GM12873 (cell line): ENCODE measurements around the gene SKIL.

Source experiments
- TF ChIP-seq, protein P1 (sequence below): IDR thresholded peaks from 2 replicates; pipeline ENCODE4 v1.5.1; 2012; ENCODE audit warnings: low read depth, mild to moderate bottlenecking, moderate library complexity, low read length, control low read depth; ENCODE audit not compliant: insufficient read depth; ENCODE audit errors: missing control alignments

Gene SKIL, protein sequence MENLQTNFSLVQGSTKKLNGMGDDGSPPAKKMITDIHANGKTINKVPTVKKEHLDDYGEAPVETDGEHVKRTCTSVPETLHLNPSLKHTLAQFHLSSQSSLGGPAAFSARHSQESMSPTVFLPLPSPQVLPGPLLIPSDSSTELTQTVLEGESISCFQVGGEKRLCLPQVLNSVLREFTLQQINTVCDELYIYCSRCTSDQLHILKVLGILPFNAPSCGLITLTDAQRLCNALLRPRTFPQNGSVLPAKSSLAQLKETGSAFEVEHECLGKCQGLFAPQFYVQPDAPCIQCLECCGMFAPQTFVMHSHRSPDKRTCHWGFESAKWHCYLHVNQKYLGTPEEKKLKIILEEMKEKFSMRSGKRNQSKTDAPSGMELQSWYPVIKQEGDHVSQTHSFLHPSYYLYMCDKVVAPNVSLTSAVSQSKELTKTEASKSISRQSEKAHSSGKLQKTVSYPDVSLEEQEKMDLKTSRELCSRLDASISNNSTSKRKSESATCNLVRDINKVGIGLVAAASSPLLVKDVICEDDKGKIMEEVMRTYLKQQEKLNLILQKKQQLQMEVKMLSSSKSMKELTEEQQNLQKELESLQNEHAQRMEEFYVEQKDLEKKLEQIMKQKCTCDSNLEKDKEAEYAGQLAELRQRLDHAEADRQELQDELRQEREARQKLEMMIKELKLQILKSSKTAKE

DNA sequence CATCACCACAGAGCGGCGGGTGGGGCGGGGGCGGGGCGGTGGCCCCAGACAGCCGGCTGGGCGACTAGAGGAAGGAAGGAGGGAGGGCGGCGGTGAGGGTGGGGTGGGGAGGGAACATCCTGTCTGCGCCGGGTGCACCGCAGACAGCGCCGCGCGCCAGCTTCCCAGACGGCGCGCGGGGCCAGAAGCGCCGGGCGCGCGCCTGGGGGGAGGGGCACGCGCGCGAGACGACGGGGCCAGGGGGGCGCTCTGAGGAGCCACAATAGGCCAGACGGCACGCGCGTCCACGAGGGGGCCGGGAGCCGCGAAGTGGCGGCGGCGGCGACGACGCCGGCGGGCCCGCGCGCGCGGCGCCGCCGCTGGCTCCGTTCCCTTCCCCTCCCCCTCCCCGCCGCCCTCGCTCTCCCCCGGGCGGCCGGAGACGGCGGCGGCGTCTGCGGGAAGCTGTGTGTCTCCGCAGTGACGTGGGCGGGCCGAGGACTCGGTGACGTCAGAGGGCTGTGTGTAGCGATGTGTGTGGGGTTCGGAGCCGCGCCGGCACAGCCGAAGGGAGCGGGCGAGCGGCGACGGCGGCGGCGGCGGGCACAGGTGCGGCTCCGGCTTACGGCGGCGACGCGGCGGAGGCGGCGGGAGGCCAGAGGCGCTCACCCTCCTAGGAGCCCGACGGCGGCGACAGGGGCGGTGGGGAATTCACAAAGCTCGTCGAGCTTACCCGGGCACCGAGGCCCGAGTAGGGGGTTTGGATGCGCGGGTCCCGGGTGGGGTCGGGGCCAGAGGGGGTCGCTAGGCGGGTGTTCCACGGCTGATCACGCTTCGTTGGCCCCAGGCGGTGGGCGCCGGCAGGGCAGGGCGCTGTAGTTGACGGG lies at the start of gene SKIL:
Gene SKIL, plus strand, starts transcription at position 540 of the 866 bp plus-strand sequence. CDS start 2,617 bp downstream, outside the sequence.
- TF ChIP-seq, protein P1, sequence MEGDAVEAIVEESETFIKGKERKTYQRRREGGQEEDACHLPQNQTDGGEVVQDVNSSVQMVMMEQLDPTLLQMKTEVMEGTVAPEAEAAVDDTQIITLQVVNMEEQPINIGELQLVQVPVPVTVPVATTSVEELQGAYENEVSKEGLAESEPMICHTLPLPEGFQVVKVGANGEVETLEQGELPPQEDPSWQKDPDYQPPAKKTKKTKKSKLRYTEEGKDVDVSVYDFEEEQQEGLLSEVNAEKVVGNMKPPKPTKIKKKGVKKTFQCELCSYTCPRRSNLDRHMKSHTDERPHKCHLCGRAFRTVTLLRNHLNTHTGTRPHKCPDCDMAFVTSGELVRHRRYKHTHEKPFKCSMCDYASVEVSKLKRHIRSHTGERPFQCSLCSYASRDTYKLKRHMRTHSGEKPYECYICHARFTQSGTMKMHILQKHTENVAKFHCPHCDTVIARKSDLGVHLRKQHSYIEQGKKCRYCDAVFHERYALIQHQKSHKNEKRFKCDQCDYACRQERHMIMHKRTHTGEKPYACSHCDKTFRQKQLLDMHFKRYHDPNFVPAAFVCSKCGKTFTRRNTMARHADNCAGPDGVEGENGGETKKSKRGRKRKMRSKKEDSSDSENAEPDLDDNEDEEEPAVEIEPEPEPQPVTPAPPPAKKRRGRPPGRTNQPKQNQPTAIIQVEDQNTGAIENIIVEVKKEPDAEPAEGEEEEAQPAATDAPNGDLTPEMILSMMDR, result no peak

DNA sequence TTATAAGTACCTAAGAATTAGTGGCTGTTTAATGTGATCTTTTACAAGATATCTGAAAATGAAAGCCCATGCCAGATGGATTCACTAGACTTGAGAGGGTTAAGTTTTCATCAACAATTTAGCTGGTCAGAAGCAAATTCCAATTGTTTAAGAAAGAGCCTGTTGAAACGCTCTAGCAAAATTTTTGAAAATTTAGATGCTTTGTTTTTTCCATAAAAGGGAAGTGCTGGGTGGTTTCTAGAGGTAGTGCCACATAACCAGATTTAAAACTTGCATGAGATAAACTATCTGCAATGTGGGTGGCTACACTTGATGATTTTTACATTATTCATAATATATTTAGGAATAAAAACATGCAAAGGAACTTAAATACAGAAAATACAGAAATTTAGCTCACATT lies 48.5 kb upstream of the SKIL start:
- TF ChIP-seq, protein P1, result no peak

DNA sequence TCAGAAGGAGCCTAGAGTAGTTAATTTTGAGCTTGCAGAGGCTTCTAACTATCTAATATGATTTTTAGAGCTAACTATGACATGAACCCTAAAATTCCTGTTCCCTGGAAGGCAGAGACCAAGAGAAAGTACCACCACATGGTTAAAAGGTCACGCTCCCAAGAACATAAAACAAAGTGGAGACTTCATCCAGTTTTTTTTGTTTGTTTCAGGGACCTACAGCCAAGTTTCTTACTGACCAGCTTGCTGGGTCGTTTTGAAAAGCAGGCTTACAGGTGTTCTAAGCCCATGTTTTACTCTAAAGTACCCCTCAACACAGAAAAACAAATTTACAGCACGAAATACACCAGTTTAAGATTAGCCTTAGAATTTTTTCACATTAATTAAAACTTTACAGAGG lies 39.6 kb upstream of the SKIL start:
- TF ChIP-seq, protein P1, result no peak

DNA sequence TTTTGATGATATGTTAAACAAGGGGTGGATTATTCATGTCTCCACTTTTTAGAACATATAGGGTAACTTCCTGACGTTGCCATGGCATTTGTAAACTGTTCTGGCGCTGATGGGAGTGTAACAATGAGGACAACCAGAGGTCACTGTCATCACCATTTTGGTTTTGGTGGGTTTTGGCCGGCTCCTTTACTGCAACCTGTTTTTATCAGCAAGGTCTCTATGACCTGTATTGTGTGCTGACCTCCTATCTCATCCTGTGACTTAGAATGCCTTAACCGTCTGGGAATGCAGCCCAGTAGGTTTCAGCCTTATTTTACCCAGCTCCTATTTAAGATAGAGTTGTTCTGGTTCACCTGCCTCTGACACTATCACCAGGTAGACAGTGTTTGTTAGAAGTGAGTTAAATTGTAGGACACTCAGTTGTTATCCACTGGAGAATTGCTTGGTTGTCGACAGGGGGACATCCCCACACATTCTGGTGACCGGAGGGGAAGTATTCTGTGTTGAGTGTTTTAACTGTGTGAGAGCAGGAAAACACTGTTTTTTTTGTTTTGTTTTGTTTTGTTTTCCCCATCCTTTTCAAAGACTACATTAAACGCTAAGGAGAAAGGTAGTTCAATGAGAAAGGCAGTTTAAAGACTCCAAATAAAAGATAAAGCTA lies 36.9 kb upstream of the SKIL start:
- TF ChIP-seq, protein P1, result no peak

DNA sequence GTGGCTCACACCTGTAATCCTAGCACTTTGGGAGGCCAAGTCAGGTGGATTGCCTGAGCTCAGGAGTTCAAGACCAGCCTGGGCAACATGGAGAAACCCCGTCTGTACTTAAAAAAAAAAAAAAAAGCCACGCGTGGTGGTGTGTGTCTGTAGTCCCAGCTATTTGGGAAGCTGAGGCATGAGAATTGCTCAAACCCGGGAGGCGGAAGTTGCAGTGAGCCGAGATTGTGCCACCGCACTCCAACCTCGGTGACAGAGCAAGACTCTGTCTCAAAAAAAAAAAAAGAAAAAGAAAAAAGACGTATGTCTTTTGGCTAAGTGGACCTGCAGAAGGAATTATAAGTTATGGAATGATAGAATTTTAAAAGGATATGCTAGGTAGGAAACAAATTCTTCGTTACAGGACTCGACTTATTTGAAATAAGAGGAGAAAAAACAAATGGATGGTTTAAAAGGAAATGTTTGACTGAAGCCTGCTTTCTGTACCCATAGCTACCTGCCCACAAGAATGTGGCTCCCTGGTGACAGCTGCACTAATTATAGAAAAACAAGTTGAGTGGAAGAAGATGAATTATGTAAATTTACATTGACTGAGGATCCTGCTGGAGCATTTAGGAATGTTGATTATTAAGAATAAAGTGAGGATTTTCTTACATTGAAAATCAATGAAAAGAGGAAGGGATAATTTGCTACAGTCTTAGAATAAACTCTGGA lies 36.0 kb upstream of the SKIL start:
- TF ChIP-seq, protein P1, result no peak

DNA sequence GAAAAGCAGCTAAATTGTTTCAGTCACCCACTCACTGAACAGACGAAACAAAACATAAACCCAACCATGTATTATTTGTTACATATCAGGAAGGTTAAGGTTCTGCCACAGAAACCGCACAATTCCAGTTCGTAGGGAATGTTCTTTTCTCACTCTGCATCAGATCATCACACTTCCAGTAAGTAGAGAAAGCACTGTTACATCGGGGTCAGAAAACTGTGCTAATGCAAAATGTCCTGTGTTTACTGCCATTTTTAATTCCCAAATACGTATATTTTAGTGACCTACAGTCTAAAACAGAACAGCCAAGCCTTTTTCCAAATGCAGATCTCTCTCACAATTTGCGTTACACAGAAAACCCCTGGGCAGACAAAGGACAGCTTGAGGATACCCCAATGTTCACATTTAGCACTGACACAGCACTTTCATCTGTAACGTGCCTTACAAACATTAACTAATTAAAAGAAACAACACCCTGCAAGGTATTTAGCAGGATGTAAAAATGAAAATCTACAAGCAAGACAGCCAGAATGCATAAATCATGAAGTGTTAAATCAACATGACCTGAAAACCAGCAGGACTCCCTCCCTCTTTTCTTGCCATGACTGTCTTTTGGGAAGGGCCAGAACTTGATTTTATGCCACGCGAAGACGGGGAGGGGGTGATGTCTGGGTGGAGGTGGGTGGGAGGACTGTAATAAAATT lies 34.8 kb upstream of the SKIL start:
- TF ChIP-seq, protein P1, result no peak
